IgD-negative memory B cell (primary cell): Measurements from ENCODE around the gene PRUNE1. TPM values are rescaled to one million over a fixed set of nuclear protein-coding genes. Genes with fewer than 3 reads are reported as not detected.

Source experiments
- H3K27ac Mint-ChIP-seq, 3 donors: one replicate each; pipeline ENCODE4 v1.8.0; 2020 to 2022; ENCODE audit warnings: mild to moderate bottlenecking in 3 of 3, mixed read lengths in 3 of 3, moderate library complexity in 1 of 3
- H3K27me3 Mint-ChIP-seq: one replicate; pipeline ENCODE4 v1.8.0; 2021; ENCODE audit warnings: mixed read lengths
- H3K36me3 Mint-ChIP-seq: one replicate; pipeline ENCODE4 v1.8.0; 2020; ENCODE audit warnings: mild to moderate bottlenecking, mixed read lengths
- H3K4me1 Mint-ChIP-seq, 3 donors: one replicate each; pipeline ENCODE4 v1.8.0; 2020 to 2022; ENCODE audit warnings: mixed read lengths in 3 of 3, mild to moderate bottlenecking in 1 of 3
- H3K4me3 Mint-ChIP-seq, 4 donors: one replicate each; pipeline ENCODE4 v1.8.0; 2020 to 2022; ENCODE audit warnings: mild to moderate bottlenecking in 4 of 4, mixed read lengths in 4 of 4, moderate library complexity in 3 of 4
- H3K9me3 Mint-ChIP-seq, 3 donors: one replicate each; pipeline ENCODE4 v1.8.0; 2020 to 2021; ENCODE audit warnings: mixed read lengths in 3 of 3, mild to moderate bottlenecking in 1 of 3
- polyA plus RNA-seq: library from polyadenylated mRNA; unstranded; fragments of 300-500 nt; fragmentation: Illumina TruSeq; gene quantifications from one replicate; pipeline ENCODE4 v1.2.3, GENCODE V29; 2021

The PRUNE1 gene
- polyA plus RNA-seq, 1 donor from 2014 or later = 36.2 TPM

DNA sequence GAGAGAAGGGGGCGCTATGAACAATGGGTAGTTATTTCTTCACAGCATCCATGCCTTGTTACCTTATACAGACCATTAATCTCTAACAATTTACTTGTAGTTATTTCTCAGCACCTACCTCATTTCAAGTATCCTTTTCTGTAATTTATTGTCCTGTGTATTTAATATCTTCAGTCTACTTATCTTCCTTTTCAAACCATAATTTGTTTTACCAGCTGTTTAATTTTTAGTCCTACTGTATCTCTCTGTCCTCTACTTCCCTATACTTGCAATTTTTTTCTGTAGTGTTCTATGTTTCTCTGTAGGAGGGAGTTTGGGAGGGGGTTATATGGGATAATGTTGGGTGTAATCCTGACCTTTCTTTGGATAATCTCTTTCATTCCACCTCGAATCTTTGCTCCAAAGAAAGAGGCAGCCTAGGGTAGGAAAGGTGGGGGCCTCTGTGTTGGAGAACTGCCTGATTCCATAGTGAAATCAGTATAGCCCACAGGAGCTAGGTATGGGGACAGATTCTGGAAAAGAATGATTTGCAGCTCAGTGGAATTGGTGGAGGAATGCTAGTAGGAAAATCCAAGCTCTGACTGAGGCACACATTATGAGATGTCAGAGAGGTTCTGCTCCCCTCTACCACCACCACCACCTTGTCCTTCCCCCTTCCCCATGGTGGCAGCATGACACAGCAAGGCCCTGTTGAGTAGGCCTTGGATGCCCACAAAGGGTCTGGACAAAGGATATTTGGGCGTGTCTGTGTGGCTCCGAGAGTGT is 52.6 kb downstream of the PRUNE1 start:
- Mint-ChIP-seq H3K36me3 (peaks cover 12% of the 10 kb centered on the region), H3K4me1 (peaks cover 23 to 28% (median 25%) of the 10 kb centered on the region in 3 donors), H3K4me3 (peak overlapping the region; percentile 96 to 100 (median 98)), H3K27ac (peak overlapping the region; percentile 89 to 97 (median 93)), H3K27me3 (no peaks in the 10 kb centered on the region), H3K9me3 (no peaks in the 10 kb centered on the region)

DNA sequence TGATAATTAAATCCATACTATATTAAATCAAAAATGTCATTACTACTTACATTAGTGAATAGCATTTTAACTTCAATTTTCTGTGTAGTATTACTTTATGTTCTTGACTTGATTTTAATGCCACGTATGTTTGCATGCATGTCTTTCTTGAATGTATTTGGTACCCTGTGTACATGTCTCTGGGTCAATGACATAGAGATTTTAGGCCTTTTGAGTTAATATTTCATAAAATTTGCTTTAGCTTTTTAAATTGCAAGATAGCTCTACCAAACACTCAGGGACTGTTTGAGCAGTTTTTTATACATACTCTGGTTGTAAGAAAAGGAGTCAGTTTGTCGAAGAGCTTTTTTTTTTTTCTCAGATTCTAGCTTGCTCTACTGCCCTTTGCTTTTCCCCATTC is 53.5 kb downstream of the PRUNE1 start:
- H3K27ac Mint-ChIP-seq = peak overlapping the region in 1 of 3 donors; percentile 25
- peaks cover 15 to 20% (median 17%) of the 10 kb centered on the region in 3 donors for H3K4me1 Mint-ChIP-seq
- H3K9me3 Mint-ChIP-seq = no peaks in the 10 kb centered on the region
- H3K36me3 Mint-ChIP-seq = peaks cover 11% of the 10 kb centered on the region
- peak overlapping the region in 1 of 4 donors; percentile 96 for H3K4me3 Mint-ChIP-seq
- H3K27me3 Mint-ChIP-seq = no peaks in the 10 kb centered on the region

DNA sequence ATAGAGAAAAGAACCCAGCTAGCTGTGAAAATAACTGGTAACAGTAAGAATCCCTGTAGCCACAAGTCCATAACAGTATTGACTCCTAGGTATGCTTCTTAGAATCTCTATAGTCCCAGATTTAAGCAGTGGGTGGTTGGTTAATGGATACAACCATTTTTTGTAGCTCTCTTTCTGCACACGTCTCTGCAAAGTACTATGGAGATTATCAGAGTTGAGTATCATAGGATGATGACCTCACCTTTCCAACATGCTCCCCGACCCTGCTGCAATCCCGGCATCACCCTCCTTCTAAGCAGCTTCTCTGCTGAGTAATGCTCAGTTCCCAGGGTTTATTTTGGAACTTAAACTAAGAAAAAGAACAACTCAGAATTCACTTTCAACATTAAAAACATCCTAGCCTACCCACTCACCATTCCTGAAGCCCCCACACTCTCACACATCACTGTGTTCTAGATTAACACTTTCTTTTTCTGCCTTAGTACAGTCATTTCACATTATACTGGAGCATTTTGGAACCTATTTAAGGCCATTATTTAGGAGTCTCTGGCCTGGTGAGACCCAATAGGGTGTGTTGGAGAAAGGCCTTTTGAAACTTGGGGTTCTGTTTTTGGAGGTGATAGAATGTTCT is 54.6 kb downstream of the PRUNE1 start:
- peaks cover 9 to 11% (median 9%) of the 10 kb centered on the region in 3 donors for H3K4me1 Mint-ChIP-seq
- H3K27ac Mint-ChIP-seq = peak overlapping the region in 2 of 3 donors; percentile 14 to 25
- no peaks in the 10 kb centered on the region for H3K9me3 Mint-ChIP-seq
- H3K27me3 Mint-ChIP-seq = no peaks in the 10 kb centered on the region
- H3K4me3 Mint-ChIP-seq = peak overlapping the region in 1 of 4 donors; percentile 71
- H3K36me3 Mint-ChIP-seq = peaks cover 8% of the 10 kb centered on the region

DNA sequence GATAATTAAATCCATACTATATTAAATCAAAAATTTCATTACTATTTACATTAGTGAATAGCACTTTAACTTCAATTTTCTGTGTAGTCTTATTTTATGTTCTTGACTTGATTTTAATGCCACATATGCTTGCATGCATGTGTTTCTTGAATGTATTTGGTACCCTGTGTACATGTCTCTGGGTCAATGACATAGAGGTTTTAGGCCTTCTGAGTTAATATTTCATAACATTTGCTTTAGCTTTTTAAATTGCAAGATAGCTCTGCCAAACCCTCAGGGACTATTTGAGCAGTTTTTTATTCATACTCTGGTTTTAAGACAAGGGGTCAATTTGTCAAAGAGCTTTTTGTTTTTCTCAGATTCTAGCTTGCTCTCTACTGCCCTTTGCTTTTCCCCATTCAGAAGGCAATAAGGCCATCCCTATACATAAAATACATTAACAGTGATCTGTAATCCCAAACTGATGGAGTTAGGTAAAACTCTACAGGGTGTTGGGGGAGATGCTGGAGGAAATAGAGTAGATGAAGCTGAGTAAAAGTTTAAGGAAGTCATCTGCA is 56.9 kb downstream of the PRUNE1 start:
- Mint-ChIP-seq H3K27ac (peak overlapping the region in 1 of 3 donors; percentile 40), H3K36me3 (peaks cover 5% of the 10 kb centered on the region), H3K4me3 (peak overlapping the region in 1 of 4 donors; percentile 50), H3K9me3 (no peaks in the 10 kb centered on the region), H3K4me1 (peaks cover 8 to 13% (median 9%) of the 10 kb centered on the region in 3 donors), H3K27me3 (no peaks in the 10 kb centered on the region)

DNA sequence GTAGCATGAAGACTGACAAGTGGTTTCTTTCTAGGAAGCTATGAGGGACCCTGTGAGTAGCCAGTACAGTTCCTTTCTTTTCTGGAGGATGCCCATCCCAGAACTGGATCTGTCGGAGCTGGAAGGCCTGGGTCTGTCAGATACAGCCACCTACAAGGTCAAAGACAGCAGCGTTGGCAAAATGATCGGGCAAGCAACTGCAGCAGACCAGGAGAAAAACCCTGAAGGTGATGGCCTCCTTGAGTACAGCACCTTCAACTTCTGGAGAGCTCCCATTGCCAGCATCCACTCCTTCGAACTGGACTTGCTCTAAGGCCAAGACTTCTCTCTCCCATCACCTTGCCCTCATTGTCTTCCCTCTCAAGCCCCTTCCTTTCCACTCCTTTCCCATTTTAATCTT is 58.9 kb downstream of the PRUNE1 start:
- Mint-ChIP-seq H3K27me3 (no peaks in the 10 kb centered on the region), H3K27ac (peak overlapping the region in 1 of 3 donors; percentile 11), H3K9me3 (no peaks in the 10 kb centered on the region), H3K4me1 (peaks cover 8 to 15% (median 11%) of the 10 kb centered on the region in 3 donors), H3K4me3 (peak overlapping the region in 3 of 4 donors; percentile 21 to 65 (median 49)), H3K36me3 (peaks cover 5% of the 10 kb centered on the region)

DNA sequence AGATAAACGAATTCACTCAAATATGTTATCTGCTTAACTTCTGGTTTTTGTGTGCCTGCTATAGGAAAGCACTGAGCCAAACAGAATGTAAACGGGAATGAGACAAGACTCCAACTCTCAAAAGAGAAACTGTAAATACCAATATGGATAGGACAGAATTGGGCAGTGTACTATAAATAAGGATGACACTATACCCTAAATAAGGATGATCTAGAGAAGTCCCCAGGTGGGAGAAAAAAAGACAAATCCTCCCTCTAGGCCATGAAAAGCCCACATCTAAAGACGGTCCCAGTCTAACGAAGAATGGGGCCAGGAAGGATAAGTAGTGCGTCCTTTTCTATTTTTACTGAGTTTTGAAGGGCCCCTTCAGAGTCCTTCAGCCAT is 60.8 kb downstream of the PRUNE1 start:
- H3K36me3 Mint-ChIP-seq = peaks cover 5% of the 10 kb centered on the region
- H3K27ac Mint-ChIP-seq = peak overlapping the region in 2 of 3 donors; percentile 85 to 96
- no peaks in the 10 kb centered on the region for H3K9me3 Mint-ChIP-seq
- peak overlapping the region; percentile 96 to 99 (median 98) for H3K4me3 Mint-ChIP-seq
- H3K4me1 Mint-ChIP-seq = peaks cover 8 to 15% (median 11%) of the 10 kb centered on the region in 3 donors
- no peaks in the 10 kb centered on the region for H3K27me3 Mint-ChIP-seq

DNA sequence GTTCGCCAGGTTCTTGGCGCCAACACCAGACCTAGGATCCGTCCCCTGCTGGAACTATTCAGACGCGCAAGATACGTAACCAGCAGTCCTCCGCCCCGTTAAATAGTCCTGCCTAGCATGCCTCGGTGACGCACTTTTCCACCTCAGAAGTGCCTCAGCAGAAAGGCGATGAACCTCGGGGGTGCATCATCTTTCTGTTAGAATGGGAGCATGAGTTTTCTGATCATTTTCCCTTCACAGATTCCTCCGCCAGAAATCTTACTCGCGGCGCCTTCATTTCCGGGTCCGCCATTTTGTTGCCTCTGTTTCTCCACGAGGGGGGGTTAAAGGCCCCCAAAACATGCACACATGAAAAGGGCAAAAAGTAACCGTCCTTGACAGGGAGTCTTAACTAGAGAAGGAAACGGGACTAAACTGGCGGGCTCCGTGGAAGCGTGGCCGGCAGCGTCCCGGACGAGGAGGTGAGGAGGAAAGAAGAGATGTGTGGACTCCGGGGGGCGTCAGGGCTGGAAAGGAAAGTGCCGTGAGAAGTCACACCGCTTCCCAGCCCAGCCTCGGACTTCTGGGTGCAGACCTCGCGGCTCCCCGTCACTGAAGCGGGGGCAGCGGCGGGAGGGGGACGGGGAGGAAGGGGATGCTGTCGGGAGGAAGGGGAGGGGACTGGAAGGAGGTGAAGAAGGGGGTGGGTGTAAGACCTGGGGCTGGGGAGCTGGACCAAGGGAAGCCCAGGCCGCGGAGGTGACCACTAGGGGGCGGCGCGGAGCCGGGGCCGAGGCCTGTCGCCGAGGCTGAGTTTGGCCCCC is 62.4 kb downstream of the PRUNE1 start, which contains the start of gene GABPB2:
GABPB2 (plus strand) TSS at position 288 of the 803 bp plus-strand sequence. CDS start 17,429 bp downstream, outside the sequence.
- Mint-ChIP-seq H3K27ac (peak within 1 kb of the TSS; percentile 96 to 100 (median 100)), H3K4me3 (peak within 1 kb of the TSS; percentile 96 to 99 (median 98)), H3K9me3 (no peaks in the 10 kb centered on the region), H3K36me3 (peaks cover 6% of the 10 kb centered on the region), H3K4me1 (peaks cover 8 to 15% (median 11%) of the 10 kb centered on the region in 3 donors), H3K27me3 (no peaks in the 10 kb centered on the region)

DNA sequence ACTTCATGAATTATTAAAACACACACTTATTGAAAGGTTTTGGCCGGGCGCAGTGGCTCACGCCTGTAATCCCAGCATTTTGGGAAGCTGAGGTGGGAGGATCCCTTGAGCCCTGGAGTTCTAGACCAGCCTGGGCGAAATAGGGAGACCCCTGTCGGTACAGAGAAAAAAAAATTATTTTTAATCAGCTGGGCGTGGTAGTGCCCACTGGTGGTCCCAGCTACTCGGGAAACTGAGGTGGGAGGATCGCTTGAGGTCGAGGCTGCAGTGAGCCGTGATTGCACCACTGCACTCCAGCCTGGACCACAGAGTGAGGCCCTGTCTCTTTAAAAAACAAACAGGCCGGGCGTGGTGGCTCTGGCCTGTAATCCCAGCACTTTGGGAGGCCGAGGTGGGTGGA is 64.0 kb downstream of the PRUNE1 start:
- H3K4me3 Mint-ChIP-seq = peak overlapping the region in 2 of 4 donors; percentile 96 to 98
- H3K27me3 Mint-ChIP-seq = no peaks in the 10 kb centered on the region
- peaks cover 8 to 15% (median 11%) of the 10 kb centered on the region in 3 donors for H3K4me1 Mint-ChIP-seq
- no peaks in the 10 kb centered on the region for H3K9me3 Mint-ChIP-seq
- peak overlapping the region; percentile 23 to 100 (median 96) for H3K27ac Mint-ChIP-seq
- H3K36me3 Mint-ChIP-seq = peaks cover 4% of the 10 kb centered on the region

Other genes with a start within 250 kb of the PRUNE1 start
- 478 TPM for gene CTSS, start 242.7 kb upstream of the PRUNE1 start, polyA plus RNA-seq
- gene CTSK, start 200.2 kb upstream of the PRUNE1 start, polyA plus RNA-seq = 1.0 TPM
- gene ARNT, start 131.8 kb upstream of the PRUNE1 start, polyA plus RNA-seq = 18.2 TPM
- not detected for gene CTXND2, start 121.3 kb upstream of the PRUNE1 start, polyA plus RNA-seq
- gene SETDB1, start 82.1 kb upstream of the PRUNE1 start, polyA plus RNA-seq = 19.8 TPM
- 110 TPM for gene CERS2, start 33.6 kb upstream of the PRUNE1 start, polyA plus RNA-seq
- gene ANXA9, start 26.2 kb upstream of the PRUNE1 start, polyA plus RNA-seq = 0.11 TPM
- gene MINDY1, start 1.5 kb upstream of the PRUNE1 start, polyA plus RNA-seq = 2.3 TPM
- 0.13 TPM for gene BNIPL, start 28.1 kb downstream of the PRUNE1 start, polyA plus RNA-seq
- gene C1orf56, start 39.3 kb downstream of the PRUNE1 start, polyA plus RNA-seq = 4.5 TPM
- gene CDC42SE1, start 51.2 kb downstream of the PRUNE1 start, polyA plus RNA-seq = 86.2 TPM
- gene MLLT11, start 51.9 kb downstream of the PRUNE1 start, polyA plus RNA-seq = 1.5 TPM
- gene GABPB2, start 62.3 kb downstream of the PRUNE1 start, polyA plus RNA-seq = 5.5 TPM
- not detected for gene SEMA6C, start 138.2 kb downstream of the PRUNE1 start, polyA plus RNA-seq
- 16.1 TPM for gene TNFAIP8L2, start 148.2 kb downstream of the PRUNE1 start, polyA plus RNA-seq
- 0.69 TPM for gene LYSMD1, start 157.5 kb downstream of the PRUNE1 start, polyA plus RNA-seq
- 70.1 TPM for gene SCNM1, start 157.7 kb downstream of the PRUNE1 start, polyA plus RNA-seq
- gene TMOD4, start 167.5 kb downstream of the PRUNE1 start, polyA plus RNA-seq = 1.0 TPM
- 81.0 TPM for gene VPS72, start 181.7 kb downstream of the PRUNE1 start, polyA plus RNA-seq
- 20.3 TPM for gene PIP5K1A, start 190.1 kb downstream of the PRUNE1 start, polyA plus RNA-seq
- 252 TPM for gene PSMD4, start 246.3 kb downstream of the PRUNE1 start, polyA plus RNA-seq